Loucy (cell line): ENCODE data around the gene TOP3B.

Experiments
- EZH2phosphoT487 ChIP-seq: fragments of 200-600 bp; IDR thresholded peaks from 2 replicates; pipeline ENCODE4 v1.6.1; 2018; ENCODE audit warnings: antibody characterized with exemption, mild to moderate bottlenecking, moderate library complexity, borderline replicate concordance
- TF ChIP-seq, protein P1 (sequence below): fragments of 200-600 bp; sonication (generic); conservative IDR thresholded peaks from 2 replicates; pipeline ENCODE4 v1.5.1; 2014; ENCODE audit warnings: mild to moderate bottlenecking, antibody characterized with exemption, low read length

- TF ChIP-seq, protein P1, sequence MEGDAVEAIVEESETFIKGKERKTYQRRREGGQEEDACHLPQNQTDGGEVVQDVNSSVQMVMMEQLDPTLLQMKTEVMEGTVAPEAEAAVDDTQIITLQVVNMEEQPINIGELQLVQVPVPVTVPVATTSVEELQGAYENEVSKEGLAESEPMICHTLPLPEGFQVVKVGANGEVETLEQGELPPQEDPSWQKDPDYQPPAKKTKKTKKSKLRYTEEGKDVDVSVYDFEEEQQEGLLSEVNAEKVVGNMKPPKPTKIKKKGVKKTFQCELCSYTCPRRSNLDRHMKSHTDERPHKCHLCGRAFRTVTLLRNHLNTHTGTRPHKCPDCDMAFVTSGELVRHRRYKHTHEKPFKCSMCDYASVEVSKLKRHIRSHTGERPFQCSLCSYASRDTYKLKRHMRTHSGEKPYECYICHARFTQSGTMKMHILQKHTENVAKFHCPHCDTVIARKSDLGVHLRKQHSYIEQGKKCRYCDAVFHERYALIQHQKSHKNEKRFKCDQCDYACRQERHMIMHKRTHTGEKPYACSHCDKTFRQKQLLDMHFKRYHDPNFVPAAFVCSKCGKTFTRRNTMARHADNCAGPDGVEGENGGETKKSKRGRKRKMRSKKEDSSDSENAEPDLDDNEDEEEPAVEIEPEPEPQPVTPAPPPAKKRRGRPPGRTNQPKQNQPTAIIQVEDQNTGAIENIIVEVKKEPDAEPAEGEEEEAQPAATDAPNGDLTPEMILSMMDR = no peak
- TF ChIP-seq EZH2phosphoT487 = no peak
These were observed 60.0 kb downstream of the TOP3B start for GRCh38 chr22:21922370-21923162.
